Measurements from ENCODE around the gene MANF.

DNA sequence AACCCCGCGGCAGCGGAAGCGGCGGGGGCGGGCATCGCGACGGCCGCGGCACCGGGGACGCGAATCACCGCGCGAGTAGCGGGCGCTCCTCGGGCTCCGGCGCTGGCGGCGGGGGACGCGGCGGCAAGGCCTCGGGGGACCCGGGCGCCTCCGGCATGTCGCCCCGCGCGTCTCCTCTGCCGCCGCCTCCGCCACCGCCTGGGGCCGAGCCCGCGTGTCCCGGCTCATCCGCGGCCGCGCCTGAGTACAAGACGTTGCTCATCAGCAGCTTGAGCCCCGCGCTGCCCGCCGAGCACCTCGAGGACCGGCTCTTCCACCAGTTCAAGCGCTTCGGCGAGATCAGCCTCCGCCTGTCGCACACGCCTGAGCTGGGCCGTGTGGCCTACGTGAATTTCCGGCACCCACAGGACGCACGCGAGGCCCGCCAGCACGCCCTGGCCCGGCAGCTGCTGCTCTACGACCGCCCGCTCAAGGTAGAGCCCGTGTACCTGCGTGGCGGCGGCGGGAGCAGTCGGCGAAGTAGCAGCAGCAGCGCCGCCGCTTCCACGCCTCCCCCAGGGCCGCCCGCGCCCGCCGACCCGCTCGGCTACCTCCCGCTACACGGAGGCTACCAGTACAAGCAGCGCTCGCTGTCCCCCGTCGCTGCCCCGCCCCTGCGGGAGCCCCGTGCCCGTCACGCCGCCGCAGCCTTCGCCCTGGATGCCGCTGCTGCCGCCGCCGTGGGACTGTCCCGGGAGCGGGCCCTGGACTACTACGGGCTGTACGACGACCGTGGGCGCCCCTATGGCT, 6.7 kb downstream of the MANF start:
- TF ChIP-seq EP300 (IDR thresholded peaks at IDR 0.05), result no peak
- TF ChIP-seq, protein P1, sequence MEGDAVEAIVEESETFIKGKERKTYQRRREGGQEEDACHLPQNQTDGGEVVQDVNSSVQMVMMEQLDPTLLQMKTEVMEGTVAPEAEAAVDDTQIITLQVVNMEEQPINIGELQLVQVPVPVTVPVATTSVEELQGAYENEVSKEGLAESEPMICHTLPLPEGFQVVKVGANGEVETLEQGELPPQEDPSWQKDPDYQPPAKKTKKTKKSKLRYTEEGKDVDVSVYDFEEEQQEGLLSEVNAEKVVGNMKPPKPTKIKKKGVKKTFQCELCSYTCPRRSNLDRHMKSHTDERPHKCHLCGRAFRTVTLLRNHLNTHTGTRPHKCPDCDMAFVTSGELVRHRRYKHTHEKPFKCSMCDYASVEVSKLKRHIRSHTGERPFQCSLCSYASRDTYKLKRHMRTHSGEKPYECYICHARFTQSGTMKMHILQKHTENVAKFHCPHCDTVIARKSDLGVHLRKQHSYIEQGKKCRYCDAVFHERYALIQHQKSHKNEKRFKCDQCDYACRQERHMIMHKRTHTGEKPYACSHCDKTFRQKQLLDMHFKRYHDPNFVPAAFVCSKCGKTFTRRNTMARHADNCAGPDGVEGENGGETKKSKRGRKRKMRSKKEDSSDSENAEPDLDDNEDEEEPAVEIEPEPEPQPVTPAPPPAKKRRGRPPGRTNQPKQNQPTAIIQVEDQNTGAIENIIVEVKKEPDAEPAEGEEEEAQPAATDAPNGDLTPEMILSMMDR (IDR thresholded peaks at IDR 0.05), result no peak
- no peak for TF ChIP-seq POLR2A (IDR thresholded peaks at IDR 0.05)

Data from tibial nerve (tissue), 4 donors.